CD14-positive monocyte (primary cell): ENCODE data around the gene RGS17. TPM values are rescaled to one million over a fixed set of nuclear protein-coding genes. Genes with fewer than 3 reads are reported as not detected.

ENCODE experiments used
- DNase-seq, 3 donors: peaks; one replicate each; pipeline ENCODE4 v3.0.0-alpha.2; 2011 to 2022
- H2AFZ ChIP-seq: 2 replicates; pipeline ENCODE4 v1.6.0; 2012; ENCODE audit warnings: mild to moderate bottlenecking, low read depth, low read length, inconsistent platforms; ENCODE audit not compliant: insufficient read depth, poor library complexity, severe bottlenecking
- H3K27ac ChIP-seq, 2 donors: 1 replicate in 1 of 2; 2 replicates in 1 of 2; pipeline ENCODE4 v1.5.1; 2012 to 2013; ENCODE audit warnings: low read length in 2 of 2, control low read depth in 1 of 2, inconsistent platforms in 1 of 2, low read depth in 1 of 2, mild to moderate bottlenecking in 1 of 2
- H3K27me3 ChIP-seq, 2 donors: one replicate each; pipeline versions ENCODE4 v1.6.0 to v1.6.1; 2011 to 2013; ENCODE audit warnings: low read length in 2 of 2; ENCODE audit not compliant: control insufficient read depth in 2 of 2, insufficient read depth in 2 of 2
- H3K36me3 ChIP-seq, 2 donors: replicated peaks in 1 of 2; 1 replicate in 1 of 2; 2 replicates in 1 of 2; pipeline versions ENCODE4 v1.5.1 to v1.6.1; 2012 to 2013; ENCODE audit warnings: low read length in 2 of 2, control low read depth in 1 of 2, inconsistent platforms in 1 of 2, mild to moderate bottlenecking in 1 of 2; ENCODE audit not compliant: insufficient read depth in 2 of 2, control insufficient read depth in 1 of 2
- H3K4me1 ChIP-seq, 2 donors: 1 replicate in 1 of 2; 2 replicates in 1 of 2; pipeline versions ENCODE4 v1.5.1 to v1.6.1; 2012 to 2013; ENCODE audit warnings: low read length in 2 of 2, control low read depth in 1 of 2, inconsistent platforms in 1 of 2, mild to moderate bottlenecking in 1 of 2, moderate library complexity in 1 of 2; ENCODE audit not compliant: insufficient read depth in 2 of 2, control insufficient read depth in 1 of 2
- H3K4me2 ChIP-seq: replicated peaks from 2 replicates; pipeline ENCODE3; 2012; ENCODE audit warnings: low read length, moderate library complexity, mild to moderate bottlenecking; ENCODE audit not compliant: poor library complexity, severe bottlenecking; ENCODE audit errors: extremely low read depth
- H3K4me3 ChIP-seq, 3 experiments: fragments of 200-600 bp in 1 of 3; sonication (generic) in 1 of 3; replicated peaks in 1 of 3; 1 replicate in 2 of 3; 2 replicates in 1 of 3; pipeline ENCODE4 v1.5.1; 2011 to 2013; ENCODE audit warnings: low read length in 3 of 3, mild to moderate bottlenecking in 3 of 3, control low read depth in 2 of 3, low read depth in 2 of 3, inconsistent platforms in 1 of 3, moderate library complexity in 1 of 3
- H3K79me2 ChIP-seq: 2 replicates; pipeline ENCODE4 v1.6.0; 2012; ENCODE audit warnings: mild to moderate bottlenecking, control low read depth, inconsistent platforms, low read length, moderate library complexity; ENCODE audit not compliant: insufficient read depth
- H3K9ac ChIP-seq: 2 replicates; pipeline ENCODE4 v1.6.0; 2017; ENCODE audit warnings: low read length, mild to moderate bottlenecking; ENCODE audit not compliant: insufficient read depth, poor library complexity, severe bottlenecking
- H3K9me3 ChIP-seq, 2 donors: replicated peaks in 1 of 2; 1 replicate in 1 of 2; 2 replicates in 1 of 2; pipeline versions ENCODE4 v1.5.1 to v1.6.1; 2012 to 2013; ENCODE audit warnings: low read length in 2 of 2, control low read depth in 1 of 2; ENCODE audit not compliant: control insufficient read depth in 1 of 2, insufficient read depth in 1 of 2
- H4K20me1 ChIP-seq: 2 replicates; pipeline ENCODE4 v1.6.0; 2012; ENCODE audit warnings: mild to moderate bottlenecking, low read length, control low read depth, moderate library complexity; ENCODE audit not compliant: insufficient read depth
- H3K27ac Mint-ChIP-seq, 7 donors: one replicate each; pipeline ENCODE4 v1.8.0; 2020; ENCODE audit warnings: mild to moderate bottlenecking in 7 of 7, mixed read lengths in 7 of 7, moderate library complexity in 6 of 7, inconsistent platforms in 2 of 7
- H3K27me3 Mint-ChIP-seq, 3 donors: one replicate each; pipeline ENCODE4 v1.8.0; 2021 to 2022; ENCODE audit warnings: low read depth in 3 of 3, mild to moderate bottlenecking in 3 of 3, mixed read lengths in 3 of 3, moderate library complexity in 3 of 3, inconsistent platforms in 1 of 3
- H3K36me3 Mint-ChIP-seq, 2 donors: one replicate each; pipeline ENCODE4 v1.8.0; 2020; ENCODE audit warnings: mixed read lengths in 2 of 2, inconsistent platforms in 1 of 2, mild to moderate bottlenecking in 1 of 2
- H3K4me1 Mint-ChIP-seq: one replicate; pipeline ENCODE4 v1.8.0; 2020; ENCODE audit warnings: mild to moderate bottlenecking, mixed read lengths
- H3K4me3 Mint-ChIP-seq, 2 donors: one replicate each; pipeline ENCODE4 v1.8.0; 2020; ENCODE audit warnings: mild to moderate bottlenecking in 2 of 2, mixed read lengths in 2 of 2, moderate library complexity in 1 of 2
- H3K9me3 Mint-ChIP-seq, 7 donors: one replicate each; pipeline ENCODE4 v1.8.0; 2020 to 2022; ENCODE audit warnings: mixed read lengths in 7 of 7, mild to moderate bottlenecking in 6 of 7, moderate library complexity in 6 of 7, inconsistent platforms in 2 of 7
- WGBS: methylation state at CpG from one replicate; pipeline ENCODE4 v1.1.5; 2013; ENCODE audit warnings: missing lambda C conversion rate; ENCODE audit not compliant: insufficient coverage; 5-methylcytosine and 5-hydroxymethylcytosine counted together
- intact Hi-C, 2 donors: fragments of 100-400 bp; cut with micrococcal nuclease; formaldehyde crosslinking; loops; one replicate each; pipeline versions ENCODE4 v1.15.0 to v1.15.1; 2023
- polyA plus RNA-seq, 3 donors: library from polyadenylated mRNA; depleted of rRNA in 1 of 3; unstranded in 2 of 3; stranded (reverse) in 1 of 3; fragments of 300-500 nt in 2 of 3; fragments of >200 nt in 1 of 3; fragmentation: Illumina TruSeq in 2 of 3; gene quantifications; 1 replicate in 2 of 3; 2 replicates in 1 of 3; pipeline ENCODE4 v1.2.3, GENCODE V29; 2012 to 2021
- TF ChIP-seq, protein P1 (sequence below): fragments of 200-600 bp; IDR thresholded peaks from one replicate; pipeline ENCODE4 v1.8.0; 2022; ENCODE audit warnings: antibody characterized with exemption, mild to moderate bottlenecking

Gene RGS17
- polyA plus RNA-seq, 3 donors: not detected

DNA sequence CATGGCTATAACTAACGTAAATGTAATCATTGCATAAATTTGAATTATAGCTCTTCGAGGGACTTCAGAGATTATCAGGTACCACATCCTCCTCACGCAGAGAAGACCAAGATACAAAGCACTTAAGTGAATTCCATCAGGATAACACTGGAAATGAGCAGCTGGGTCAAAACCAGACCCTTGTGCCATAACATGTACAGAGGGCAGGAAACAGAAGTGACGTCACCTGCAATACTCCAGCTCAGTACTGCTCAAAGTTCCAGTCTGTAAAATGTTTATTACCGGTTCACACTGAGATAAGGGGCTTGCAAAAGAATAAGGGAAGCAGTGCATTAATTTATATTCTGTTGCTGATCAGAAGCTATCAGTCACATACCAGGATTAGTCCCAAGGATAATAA, 45.8 kb downstream of the RGS17 start:
- intact Hi-C loops: no loop called here
- peaks cover 2 to 4% of the 10 kb centered on the region in 2 donors for H3K4me1 ChIP-seq
- no peaks in the 10 kb centered on the region for H4K20me1 ChIP-seq
- no peak overlapping the region for H3K27ac Mint-ChIP-seq
- H3K4me2 ChIP-seq: no peak overlapping the region
- TF ChIP-seq, protein P1, sequence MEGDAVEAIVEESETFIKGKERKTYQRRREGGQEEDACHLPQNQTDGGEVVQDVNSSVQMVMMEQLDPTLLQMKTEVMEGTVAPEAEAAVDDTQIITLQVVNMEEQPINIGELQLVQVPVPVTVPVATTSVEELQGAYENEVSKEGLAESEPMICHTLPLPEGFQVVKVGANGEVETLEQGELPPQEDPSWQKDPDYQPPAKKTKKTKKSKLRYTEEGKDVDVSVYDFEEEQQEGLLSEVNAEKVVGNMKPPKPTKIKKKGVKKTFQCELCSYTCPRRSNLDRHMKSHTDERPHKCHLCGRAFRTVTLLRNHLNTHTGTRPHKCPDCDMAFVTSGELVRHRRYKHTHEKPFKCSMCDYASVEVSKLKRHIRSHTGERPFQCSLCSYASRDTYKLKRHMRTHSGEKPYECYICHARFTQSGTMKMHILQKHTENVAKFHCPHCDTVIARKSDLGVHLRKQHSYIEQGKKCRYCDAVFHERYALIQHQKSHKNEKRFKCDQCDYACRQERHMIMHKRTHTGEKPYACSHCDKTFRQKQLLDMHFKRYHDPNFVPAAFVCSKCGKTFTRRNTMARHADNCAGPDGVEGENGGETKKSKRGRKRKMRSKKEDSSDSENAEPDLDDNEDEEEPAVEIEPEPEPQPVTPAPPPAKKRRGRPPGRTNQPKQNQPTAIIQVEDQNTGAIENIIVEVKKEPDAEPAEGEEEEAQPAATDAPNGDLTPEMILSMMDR: no peak
- no peaks in the 10 kb centered on the region for H3K36me3 Mint-ChIP-seq
- no peak for DNase-seq
- no peak overlapping the region for H3K4me3 Mint-ChIP-seq
- no peak overlapping the region for H2AFZ ChIP-seq
- peaks cover 15% of the 10 kb centered on the region for H3K4me1 Mint-ChIP-seq
- no peak overlapping the region for H3K9ac ChIP-seq
- H3K27ac ChIP-seq: no peak overlapping the region
- peaks cover 4 to 6% (median 5%) of the 10 kb centered on the region in 3 donors for H3K27me3 Mint-ChIP-seq
- 89% methylated on average over 1 of the region's 5 CpGs for WGBS
- H3K36me3 ChIP-seq: no peaks in the 10 kb centered on the region
- peaks cover 0 to 9% (median 2%) of the 10 kb centered on the region in 7 donors for H3K9me3 Mint-ChIP-seq
- H3K4me3 ChIP-seq: no peak overlapping the region
- no peaks in the 10 kb centered on the region for H3K27me3 ChIP-seq
- no peaks in the 10 kb centered on the region for H3K79me2 ChIP-seq
- H3K9me3 ChIP-seq: no peaks in the 10 kb centered on the region

DNA sequence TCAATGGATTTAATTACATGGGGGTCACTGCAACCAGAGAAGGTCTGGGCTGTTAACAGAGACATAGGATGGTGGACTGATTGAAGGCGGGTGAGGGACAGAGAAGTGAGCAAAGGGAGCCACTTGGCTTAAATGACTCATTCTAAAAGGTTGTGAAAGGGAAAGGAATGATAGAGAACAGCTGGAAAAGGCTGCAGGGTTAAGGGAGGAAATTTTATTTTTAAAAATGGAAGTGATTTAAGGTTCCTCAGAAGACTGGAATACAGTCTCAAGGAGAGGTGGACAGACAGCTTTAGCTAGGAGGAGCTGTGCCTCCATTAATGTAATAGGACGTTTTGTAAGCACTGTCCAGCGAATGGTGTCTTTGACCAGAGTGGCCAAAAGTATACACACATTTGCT, 46.7 kb downstream of the RGS17 start:
- intact Hi-C loops: no loop called here
- H3K4me3 Mint-ChIP-seq: no peak overlapping the region
- peaks cover 0 to 9% (median 2%) of the 10 kb centered on the region in 7 donors for H3K9me3 Mint-ChIP-seq
- H3K36me3 ChIP-seq: no peaks in the 10 kb centered on the region
- TF ChIP-seq, protein P1: no peak
- H3K27ac Mint-ChIP-seq: no peak overlapping the region
- no peak for DNase-seq
- no peak overlapping the region for H2AFZ ChIP-seq
- no peaks in the 10 kb centered on the region for H3K36me3 Mint-ChIP-seq
- no peak overlapping the region for H3K4me3 ChIP-seq
- no peaks in the 10 kb centered on the region for H3K9me3 ChIP-seq
- no peak overlapping the region for H3K9ac ChIP-seq
- WGBS: 90% methylated on average over 3 of the region's 3 CpGs
- no peaks in the 10 kb centered on the region for H3K27me3 ChIP-seq
- peaks cover 13% of the 10 kb centered on the region for H3K4me1 Mint-ChIP-seq
- no peaks in the 10 kb centered on the region for H3K79me2 ChIP-seq
- no peaks in the 10 kb centered on the region for H3K4me1 ChIP-seq
- H4K20me1 ChIP-seq: no peaks in the 10 kb centered on the region
- peaks cover 4 to 6% (median 5%) of the 10 kb centered on the region in 3 donors for H3K27me3 Mint-ChIP-seq
- no peak overlapping the region for H3K4me2 ChIP-seq
- H3K27ac ChIP-seq: no peak overlapping the region
